MCF 10A (cell line): ENCODE measurements around the gene XAB2. TPM values are rescaled to one million over a fixed set of nuclear protein-coding genes. Genes with fewer than 3 reads are reported as not detected.

ENCODE experiments used
- BruUV-seq: library from RNA; stranded (reverse); fragments of 400-500 nt; replicated peaks from 2 replicates; lab custom pipeline; 2021; lab: Mats Ljungman, UMichigan
- CTCF ChIA-PET: fragments of 300-600 bp; sonication (Branson Sonifier 250); formaldehyde crosslinking; extraction: SDS; loops from one replicate; lab custom pipeline; 2021; ENCODE audit warnings: antibody characterized with exemption, inconsistent platforms; lab: Yijun Ruan, JAX
- POLR2A ChIA-PET: fragments of 300-600, 350-650 bp; sonication (Branson Sonifier 250); formaldehyde crosslinking; extraction: SDS; loops from one replicate; lab custom pipeline; 2020; ENCODE audit warnings: antibody characterized with exemption, inconsistent platforms; lab: Yijun Ruan, JAX
- DNase-seq: peaks from one replicate; pipeline ENCODE4 v3.0.0-alpha.2; 2018; ENCODE audit not compliant: unreplicated experiment
- H3K27ac Mint-ChIP-seq: one replicate; pipeline ENCODE4 v1.8.0; 2022; ENCODE audit warnings: mild to moderate bottlenecking, low read depth, mixed read lengths; ENCODE audit not compliant: unreplicated experiment
- H3K27me3 Mint-ChIP-seq: one replicate; pipeline ENCODE4 v1.8.0; 2022; ENCODE audit warnings: mixed read lengths; ENCODE audit not compliant: insufficient read depth, unreplicated experiment
- H3K36me3 Mint-ChIP-seq: one replicate; pipeline ENCODE4 v1.8.0; 2022; ENCODE audit warnings: mild to moderate bottlenecking, moderate library complexity, mixed read lengths; ENCODE audit not compliant: insufficient read depth, unreplicated experiment
- H3K4me1 Mint-ChIP-seq: one replicate; pipeline ENCODE4 v1.8.0; 2022; ENCODE audit warnings: mixed read lengths; ENCODE audit not compliant: insufficient read depth, unreplicated experiment
- H3K4me3 Mint-ChIP-seq: one replicate; pipeline ENCODE4 v1.8.0; 2022; ENCODE audit warnings: mild to moderate bottlenecking, moderate library complexity, mixed read lengths; ENCODE audit not compliant: unreplicated experiment
- H3K9me3 Mint-ChIP-seq: one replicate; pipeline ENCODE4 v1.8.0; 2022; ENCODE audit warnings: mixed read lengths; ENCODE audit not compliant: unreplicated experiment
- CTCF ChIP-seq: fragments of 200-600 bp; IDR thresholded peaks from one replicate; pipeline ENCODE4 v1.8.0; 2022; ENCODE audit warnings: antibody characterized with exemption, mild to moderate bottlenecking; ENCODE audit not compliant: unreplicated experiment
- intact Hi-C: fragments of 100-400 bp; cut with micrococcal nuclease; formaldehyde crosslinking; loops from 2 replicates; pipeline ENCODE4 v1.14.1; 2022
- total RNA-seq: library from RNA; stranded (reverse); gene quantifications from 2 replicates; pipeline ENCODE4 v1.2.3, GENCODE V29; 2022

Gene XAB2
- total RNA-seq, 1 experiment from 2014 or later, result 28.7 TPM

DNA sequence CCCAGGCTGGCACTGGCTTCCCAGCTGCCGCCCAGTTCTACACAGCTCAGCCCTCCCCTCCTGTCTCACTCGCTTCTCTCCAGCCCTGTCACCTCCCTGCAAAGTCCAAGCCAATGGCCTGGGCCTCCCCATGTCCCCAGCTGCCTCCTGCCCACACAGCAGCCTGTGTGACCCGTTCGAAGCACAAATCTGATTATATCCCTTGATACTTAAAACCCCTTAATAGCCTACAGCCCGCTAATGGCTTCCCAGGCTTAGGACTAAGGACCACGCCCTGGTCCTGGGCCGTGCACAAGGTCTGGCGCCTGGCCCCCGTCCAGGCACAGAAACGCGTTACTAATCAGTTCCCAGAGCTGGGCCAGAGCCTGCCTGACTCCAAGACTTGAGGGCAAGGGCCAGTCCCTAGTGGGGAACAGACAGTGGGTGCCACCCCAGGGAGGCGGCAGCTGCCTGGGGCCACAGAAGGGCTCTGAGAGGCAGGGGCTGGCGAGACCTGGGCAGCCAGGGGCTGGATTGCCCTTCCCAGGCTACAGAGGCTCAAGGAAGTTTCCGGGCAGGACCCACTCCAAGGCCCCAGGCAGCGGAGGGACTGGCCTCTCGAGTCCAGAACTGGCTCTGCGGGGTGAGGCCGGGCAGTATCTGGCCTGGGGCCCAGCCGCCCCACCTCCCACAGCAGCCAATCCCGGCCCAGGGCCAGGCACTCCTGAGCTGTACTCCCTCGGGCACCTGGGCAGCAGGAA, 10.4 kb downstream of the XAB2 start:
- Mint-ChIP-seq H3K27ac (peak overlapping the region; percentile 86), H3K4me3 (no peak overlapping the region)
- CTCF ChIA-PET, result interaction anchor here (1.0 to 2.4 kb wide), 3 partner anchors 49 to 265 kb away, joined by 3 to 13 read pairs (median 3); no protein-coding TSS in a partner anchor

DNA sequence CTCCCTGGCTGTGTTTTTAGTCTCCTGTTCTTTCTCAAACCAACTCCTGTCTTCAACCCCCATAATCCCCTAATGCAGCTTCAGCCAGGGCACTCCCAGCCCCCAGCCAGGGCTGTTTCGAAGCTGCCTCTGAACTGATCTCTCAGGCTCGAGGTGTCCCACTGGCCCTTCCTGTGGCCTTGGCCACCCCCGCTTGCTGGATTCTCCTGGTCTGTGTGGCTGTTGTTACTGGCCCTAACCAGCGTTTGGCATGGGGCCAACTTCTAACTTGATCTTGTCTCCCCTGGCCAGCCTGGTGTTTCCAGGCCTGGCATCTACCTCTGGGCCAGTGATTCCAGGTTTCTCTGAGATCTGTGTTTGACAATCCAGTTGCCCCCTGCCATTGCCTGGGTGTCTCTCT, 11.0 kb downstream of the XAB2 start:
- Mint-ChIP-seq H3K4me3 (no peak overlapping the region), H3K4me1 (peaks cover 15% of the 10 kb centered on the region), H3K27ac (peak overlapping the region; percentile 86), H3K9me3 (no peaks in the 10 kb centered on the region), H3K36me3 (peaks cover 65% of the 10 kb centered on the region), H3K27me3 (no peaks in the 10 kb centered on the region)
- ChIA-PET POLR2A (interaction anchor here (0.6 to 3.9 kb wide), 10 partner anchors 11 to 264 kb away, joined by 3 to 41 read pairs (median 4); partner anchors contain the start of genes PET100 and XAB2), CTCF (interaction anchor here (0.6 to 2.4 kb wide), 3 partner anchors 12 to 52 kb away, joined by 3 to 13 read pairs (median 4); partner anchors contain the start of gene PET100)
- intact Hi-C loops, result no loop called here
- BruUV-seq, result no TSS peak
- no peak for TF ChIP-seq CTCF
- DNase-seq, result peak; percentile 62

More for the DNA sequence above, 10.4 kb downstream of the XAB2 start:
- Mint-ChIP-seq H3K27me3 (no peaks in the 10 kb centered on the region), H3K9me3 (no peaks in the 10 kb centered on the region), H3K4me1 (peaks cover 15% of the 10 kb centered on the region), H3K36me3 (peaks cover 71% of the 10 kb centered on the region)
- intact Hi-C loops, result no loop called here
- TF ChIP-seq CTCF, result no peak
- POLR2A ChIA-PET, result interaction anchor here (0.6 to 3.9 kb wide), 18 partner anchors 9 to 831 kb away, joined by 3 to 41 read pairs (median 4); partner anchors contain the start of genes MAP2K7, PET100, TRAPPC5 and XAB2
- peak; percentile 76 for DNase-seq
- no TSS peak for BruUV-seq

- TF ChIP-seq CTCF, result no peak
- H3K36me3 Mint-ChIP-seq, result peaks cover 59% of the 10 kb centered on the region
- intact Hi-C loops, result no loop called here
Measured at GRCh38 chr19:7617735-7618134, 11.6 kb downstream of the XAB2 start.

DNA sequence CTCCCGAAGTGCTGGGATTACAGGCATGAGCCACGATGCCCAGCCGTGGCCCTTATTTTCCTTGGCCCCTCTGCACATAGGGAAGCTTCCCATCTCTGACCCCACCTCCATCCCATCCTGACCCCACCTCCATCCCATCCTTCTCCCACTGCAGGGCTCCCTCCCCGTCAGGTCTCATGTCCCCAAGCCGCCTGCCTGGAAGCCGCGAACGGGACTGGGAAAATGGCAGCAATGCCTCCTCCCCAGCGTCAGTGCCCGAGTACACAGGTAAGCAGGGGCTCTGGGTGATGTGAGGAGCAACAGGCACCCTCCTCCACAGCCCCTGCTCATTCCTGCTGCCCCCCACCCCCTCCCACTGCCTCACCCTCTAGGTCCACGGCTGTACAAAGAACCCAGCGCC, 12.2 kb downstream of the XAB2 start:
- ChIA-PET CTCF (interaction anchor here (0.6 kb wide), 1 partner anchor 35 kb away, joined by 5 read pairs; no protein-coding TSS in a partner anchor), POLR2A (interaction anchor here (3.9 kb wide), 1 partner anchor 12 kb away, joined by 41 read pairs; the partner anchor contains the start of genes PET100 and XAB2)
- no peak for DNase-seq
- Mint-ChIP-seq H3K4me1 (peaks cover 15% of the 10 kb centered on the region), H3K27me3 (no peaks in the 10 kb centered on the region), H3K4me3 (no peak overlapping the region), H3K9me3 (no peaks in the 10 kb centered on the region), H3K36me3 (peaks cover 58% of the 10 kb centered on the region), H3K27ac (no peak overlapping the region)
- intact Hi-C loops, result no loop called here
- BruUV-seq, result no TSS peak
- no peak for TF ChIP-seq CTCF

More at GRCh38 chr19:7617735-7618134, 11.6 kb downstream of the XAB2 start:
- Mint-ChIP-seq H3K9me3 (no peaks in the 10 kb centered on the region), H3K27me3 (no peaks in the 10 kb centered on the region), H3K4me1 (peaks cover 15% of the 10 kb centered on the region), H3K4me3 (no peak overlapping the region), H3K27ac (peak overlapping the region; percentile 86)
- POLR2A ChIA-PET, result interaction anchor here (0.6 to 3.9 kb wide), 7 partner anchors 12 to 186 kb away, joined by 3 to 41 read pairs (median 5); partner anchors contain the start of genes PET100 and XAB2
- BruUV-seq, result no TSS peak
- CTCF ChIA-PET, result interaction anchor here (0.6 to 2.4 kb wide), 4 partner anchors 12 to 51 kb away, joined by 3 to 13 read pairs (median 4); partner anchors contain the start of gene PET100
- no peak for DNase-seq
